WERI-Rb-1 (cell line): ENCODE measurements around the gene OR1J2.

Experiments
- DNase-seq: peaks from one replicate; pipeline ENCODE4 v3.0.0-alpha.2; 2020
- H3K27ac ChIP-seq: fragments of 250-450 bp; sonication (Bioruptor Pico); 2 replicates; pipeline ENCODE4 v1.5.1; 2020; ENCODE audit warnings: mild to moderate bottlenecking, moderate library complexity
- H3K27me3 ChIP-seq: fragments of 250-450 bp; sonication (Bioruptor Pico); 2 replicates; pipeline ENCODE4 v1.5.1; 2021; ENCODE audit warnings: mild to moderate bottlenecking, low read depth, moderate library complexity; ENCODE audit not compliant: insufficient read depth, severe bottlenecking
- H3K36me3 ChIP-seq: fragments of 250-450 bp; sonication (Bioruptor Pico); 2 replicates; pipeline ENCODE4 v1.5.1; 2020; ENCODE audit warnings: mild to moderate bottlenecking, moderate library complexity
- H3K4me3 ChIP-seq: 2 replicates; pipeline ENCODE4 v1.5.1; 2011; ENCODE audit warnings: low read depth, mild to moderate bottlenecking, control low read depth, low read length
- H3K9me3 ChIP-seq: fragments of 250-450 bp; sonication (Bioruptor Pico); 2 replicates; pipeline ENCODE4 v1.5.1; 2021; ENCODE audit warnings: mild to moderate bottlenecking, moderate library complexity; ENCODE audit not compliant: severe bottlenecking
- CTCF ChIP-seq: IDR thresholded peaks from 2 replicates; pipeline ENCODE4 v1.5.1; 2011; ENCODE audit warnings: low read depth, mild to moderate bottlenecking, control low read depth, inconsistent platforms, low read length

The OR1J2 gene

GRCh38 chr9:122552812-122553211 is 42.2 kb downstream of the OR1J2 start, which contains the start of gene OR1N2:
TSS of gene OR1N2 (plus strand) at chr9:122553112. CDS start at chr9:122553212, 100 bp downstream.
- DNase-seq = no peak
- Histone ChIP-seq H3K36me3 (no peaks in the 10 kb centered on the region), H3K27me3 (no peaks in the 10 kb centered on the region), H3K9me3 (no peaks in the 10 kb centered on the region), H3K27ac (no peak within 1 kb of the TSS), H3K4me3 (no peak within 1 kb of the TSS)
- no peak for TF ChIP-seq CTCF
